ENCODE measurements around the gene LRMDA. TPM values are rescaled to one million over a fixed set of nuclear protein-coding genes. Genes with fewer than 3 reads are reported as not detected.
A peak's percentile ranks its signal among the peaks of the same experiment; 100 is the strongest.

The LRMDA gene
- total RNA-seq, 1 experiment from 2014 or later: 1.2 TPM

- CTCF ChIA-PET: interaction anchor here (0.5 to 0.6 kb wide), 2 partner anchors 12 to 38 kb away, joined by 3 to 5 read pairs; no protein-coding TSS in a partner anchor
- Histone ChIP-seq H3K9me2 (replicated peaks; ENCODE audit: low read length) (0 out of 2 replicates have a peak, but pooled peaks cover 5% of the 10 kb centered on the region), H3K27me3 (ENCODE audit: low read length) (peaks cover 22% of the 10 kb centered on the region), H4K20me1 (ENCODE audit: low read length) (no peaks in the 10 kb centered on the region), H3K79me2 (ENCODE audit: low read length) (no peaks in the 10 kb centered on the region), H3K4me1 (ENCODE audit: insufficient read depth, low read length) (no peaks in the 10 kb centered on the region), H3K27ac (ENCODE audit: low read length) (no peak overlapping the region), H3K4me2 (ENCODE audit: low read length) (no peak overlapping the region), H3K4me3 (ENCODE audit: low read length) (no peak overlapping the region), H3F3A (ENCODE audit: low read length, unreplicated experiment) (no peaks in the 10 kb centered on the region), H2AFZ (ENCODE audit: low read length) (no peak overlapping the region), H3K9me3 (ENCODE audit: low read length) (no peaks in the 10 kb centered on the region), H3K9ac (ENCODE audit: low read length) (no peak overlapping the region), H3K36me3 (ENCODE audit: low read depth, low read length) (no peaks in the 10 kb centered on the region)
- POLR2A ChIA-PET (ENCODE audit: unreplicated experiment): no interaction called here
- no TSS peak for BruUV-seq (replicated peaks)
- DNase-seq (no peak), ATAC-seq (no peak)
- TF ChIP-seq EZH2phosphoT487 (IDR thresholded peaks at IDR 0.05; ENCODE audit: borderline replicate concordance, low read length): no peak
- peak; percentile 29 for TF ChIP-seq EZH2 (IDR thresholded peaks at IDR 0.05; ENCODE audit: low read length, unreplicated experiment)
- intact Hi-C loops (cut with micrococcal nuclease): no loop called here
Observed at GRCh38 chr10:76291175-76291574, 859.8 kb downstream of the LRMDA start.

GRCh38 chr10:76291885-76292284 is 860.5 kb downstream of the LRMDA start:
- no peaks in the 10 kb centered on the region for H3F3A ChIP-seq (ENCODE audit: low read length, unreplicated experiment)
- no peak overlapping the region for H3K27ac ChIP-seq (ENCODE audit: low read length)
- ATAC-seq (no peak), DNase-seq (no peak)
- ChIA-PET CTCF (interaction anchor here (0.5 to 0.6 kb wide), 2 partner anchors 11 to 611 kb away, joined by 3 to 5 read pairs; no protein-coding TSS in a partner anchor), POLR2A (ENCODE audit: unreplicated experiment) (no interaction called here)
- H3K79me2 ChIP-seq (ENCODE audit: low read length): no peaks in the 10 kb centered on the region
- H4K20me1 ChIP-seq (ENCODE audit: low read length): no peaks in the 10 kb centered on the region
- H3K9me2 ChIP-seq (replicated peaks; ENCODE audit: low read length): 0 out of 2 replicates have a peak, but pooled peaks cover 10% of the 10 kb centered on the region
- TF ChIP-seq, protein P1, sequence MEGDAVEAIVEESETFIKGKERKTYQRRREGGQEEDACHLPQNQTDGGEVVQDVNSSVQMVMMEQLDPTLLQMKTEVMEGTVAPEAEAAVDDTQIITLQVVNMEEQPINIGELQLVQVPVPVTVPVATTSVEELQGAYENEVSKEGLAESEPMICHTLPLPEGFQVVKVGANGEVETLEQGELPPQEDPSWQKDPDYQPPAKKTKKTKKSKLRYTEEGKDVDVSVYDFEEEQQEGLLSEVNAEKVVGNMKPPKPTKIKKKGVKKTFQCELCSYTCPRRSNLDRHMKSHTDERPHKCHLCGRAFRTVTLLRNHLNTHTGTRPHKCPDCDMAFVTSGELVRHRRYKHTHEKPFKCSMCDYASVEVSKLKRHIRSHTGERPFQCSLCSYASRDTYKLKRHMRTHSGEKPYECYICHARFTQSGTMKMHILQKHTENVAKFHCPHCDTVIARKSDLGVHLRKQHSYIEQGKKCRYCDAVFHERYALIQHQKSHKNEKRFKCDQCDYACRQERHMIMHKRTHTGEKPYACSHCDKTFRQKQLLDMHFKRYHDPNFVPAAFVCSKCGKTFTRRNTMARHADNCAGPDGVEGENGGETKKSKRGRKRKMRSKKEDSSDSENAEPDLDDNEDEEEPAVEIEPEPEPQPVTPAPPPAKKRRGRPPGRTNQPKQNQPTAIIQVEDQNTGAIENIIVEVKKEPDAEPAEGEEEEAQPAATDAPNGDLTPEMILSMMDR (conservative IDR thresholded peaks at IDR 0.05; ENCODE audit: low read depth, low read length): no peak
- TF ChIP-seq EZH2phosphoT487 (IDR thresholded peaks at IDR 0.05; ENCODE audit: borderline replicate concordance, low read length): no peak
- TF ChIP-seq EZH2 (IDR thresholded peaks at IDR 0.05; ENCODE audit: low read length, unreplicated experiment): no peak
- no peaks in the 10 kb centered on the region for H3K4me1 ChIP-seq (ENCODE audit: insufficient read depth, low read length)
- peaks cover 27% of the 10 kb centered on the region for H3K27me3 ChIP-seq (ENCODE audit: low read length)
- H2AFZ ChIP-seq (ENCODE audit: low read length): no peak overlapping the region
- no TSS peak for BruUV-seq (replicated peaks)
- intact Hi-C loops (cut with micrococcal nuclease): no loop called here
- no peak overlapping the region for H3K4me2 ChIP-seq (ENCODE audit: low read length)
- no peaks in the 10 kb centered on the region for H3K36me3 ChIP-seq (ENCODE audit: low read depth, low read length)
- H3K4me3 ChIP-seq (ENCODE audit: low read length): no peak overlapping the region
- H3K9me3 ChIP-seq (ENCODE audit: low read length): no peaks in the 10 kb centered on the region
- no peak overlapping the region for H3K9ac ChIP-seq (ENCODE audit: low read length)

GRCh38 chr10:76296957-76297356 is 865.5 kb downstream of the LRMDA start:
- H3K9ac ChIP-seq (ENCODE audit: low read length): no peak overlapping the region
- no peaks in the 10 kb centered on the region for H4K20me1 ChIP-seq (ENCODE audit: low read length)
- H3K4me1 ChIP-seq (ENCODE audit: insufficient read depth, low read length): no peaks in the 10 kb centered on the region
- ChIA-PET POLR2A (ENCODE audit: unreplicated experiment) (interaction anchor here (0.6 kb wide), 1 partner anchor 566 kb away, joined by 3 read pairs; no protein-coding TSS in a partner anchor), CTCF (no interaction called here)
- intact Hi-C loops (cut with micrococcal nuclease): no loop called here
- H3K36me3 ChIP-seq (ENCODE audit: low read depth, low read length): no peaks in the 10 kb centered on the region
- no peaks in the 10 kb centered on the region for H3K79me2 ChIP-seq (ENCODE audit: low read length)
- no peaks in the 10 kb centered on the region for H3F3A ChIP-seq (ENCODE audit: low read length, unreplicated experiment)
- H3K4me3 ChIP-seq (ENCODE audit: low read length): no peak overlapping the region
- DNase-seq (no peak), ATAC-seq (no peak)
- no peak overlapping the region for H3K27ac ChIP-seq (ENCODE audit: low read length)
- H3K4me2 ChIP-seq (ENCODE audit: low read length): no peak overlapping the region
- no TSS peak for BruUV-seq (replicated peaks)
- H3K9me2 ChIP-seq (replicated peaks; ENCODE audit: low read length): 0 out of 2 replicates have a peak, but pooled peaks cover 9% of the 10 kb centered on the region
- H3K27me3 ChIP-seq (ENCODE audit: low read length): peaks cover 29% of the 10 kb centered on the region
- TF ChIP-seq EZH2phosphoT487 (IDR thresholded peaks at IDR 0.05; ENCODE audit: borderline replicate concordance, low read length) (no peak), EZH2 (IDR thresholded peaks at IDR 0.05; ENCODE audit: low read length, unreplicated experiment) (no peak)
- TF ChIP-seq, protein P1 (conservative IDR thresholded peaks at IDR 0.05; ENCODE audit: low read depth, low read length): no peak
- H3K9me3 ChIP-seq (ENCODE audit: low read length): no peaks in the 10 kb centered on the region
- H2AFZ ChIP-seq (ENCODE audit: low read length): no peak overlapping the region
